Sciatic nerve (tissue), 2 donors: Measurements from ENCODE around the gene DBR1. TPM values are rescaled to one million over a fixed set of nuclear protein-coding genes. Genes with fewer than 3 reads are reported as not detected.
A peak's percentile ranks its signal among the peaks of the same experiment; 100 is the strongest.

Experiments used
- ATAC-seq: fragments of 200-7000 bp; cut with Tn5 transposase; one replicate; pipeline ENCODE4 v1.9.1; 2020; ENCODE audit warnings: mild to moderate bottlenecking, moderate library complexity
- DNase-seq: peaks from one replicate; pipeline ENCODE4 v3.0.0-alpha.2; 2020; ENCODE audit warnings: low spot score
- intact Hi-C: fragments of 100-400 bp; cut with DNase I; formaldehyde crosslinking; loops from one replicate; pipeline ENCODE4 v1.14.2; 2022
- total RNA-seq: library from RNA; stranded (reverse); fragmentation: NEBNext Ultra II Directional; extraction: Animal tissue kit (Norgen Biotek cat#: 25700); gene quantifications from one replicate; pipeline ENCODE4 v1.2.1, GENCODE V29; 2021
- donor health status: DM: no; HTN: no; CAD: no.
- donor health status: DM: no; HTN: no; CAD: no.

DBR1 gene
- total RNA-seq, 1 donor from 2014 or later = 14.6 TPM

GRCh38 chr3:138127636-138128365 lies 46.9 kb downstream of the DBR1 start:
- intact Hi-C loops = no loop called here
- no peak for DNase-seq
- ATAC-seq = no peak

- ATAC-seq (peak; percentile 80), DNase-seq (no peak)
- intact Hi-C loops = no loop called here
Observed at GRCh38 chr3:138125548-138126221, 49.0 kb downstream of the DBR1 start.

DNA sequence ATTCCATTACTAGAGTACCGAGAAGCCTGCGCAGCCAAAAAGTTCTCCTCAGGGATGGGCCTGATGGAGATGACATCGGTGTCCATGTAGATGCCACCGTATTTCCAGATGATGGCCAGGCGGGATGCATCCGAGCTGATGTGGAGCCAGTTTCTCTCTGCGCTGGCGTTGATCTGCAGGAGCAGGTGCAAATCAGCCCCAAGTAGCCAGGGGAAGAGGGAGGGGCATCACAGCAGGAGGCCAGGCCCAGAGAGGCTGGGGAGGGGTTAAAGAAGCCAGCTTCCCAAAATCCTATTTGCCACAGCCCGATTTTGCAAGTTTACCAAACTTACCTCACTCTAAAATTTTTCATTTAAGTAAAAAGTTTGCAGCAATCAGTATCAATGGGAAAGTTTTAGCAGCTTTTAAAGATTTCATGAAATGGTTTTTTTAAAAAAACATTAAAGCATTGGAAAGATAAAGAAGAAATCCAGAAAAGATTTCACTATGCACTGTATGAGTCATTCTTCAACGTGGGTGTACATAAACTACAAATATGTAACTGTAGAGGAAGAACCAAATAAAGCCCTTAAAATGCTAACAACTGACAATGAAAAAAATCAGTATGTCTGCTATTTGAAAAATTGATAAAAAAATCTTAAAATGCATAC lies 49.9 kb downstream of the DBR1 start:
- ATAC-seq = no peak
- intact Hi-C loops = no loop called here
- no peak for DNase-seq

DNA sequence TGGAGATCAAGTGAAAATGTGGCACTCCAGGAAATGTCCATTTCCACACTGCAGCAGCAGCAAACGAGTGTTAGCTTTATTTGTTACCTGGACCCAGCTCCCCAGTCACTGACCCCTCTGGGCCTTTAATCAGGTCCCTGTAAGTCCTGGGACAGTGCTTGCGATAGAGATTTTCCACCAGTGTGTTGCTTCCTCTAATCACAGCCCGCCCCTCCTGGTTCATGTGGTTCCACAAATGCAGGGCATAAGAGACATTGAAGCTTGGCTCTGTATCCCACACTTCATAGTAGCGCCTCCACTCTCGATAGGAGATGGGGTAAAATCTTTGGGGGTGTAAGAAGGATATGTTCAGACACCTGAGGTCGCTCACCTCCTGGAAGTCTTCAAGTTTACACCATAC lies 50.5 kb downstream of the DBR1 start:
- DNase-seq (no peak), ATAC-seq (no peak)
- intact Hi-C loops = no loop called here

GRCh38 chr3:138119423-138119766 lies 55.3 kb downstream of the DBR1 start:
- no peak for ATAC-seq
- intact Hi-C loops = loop anchor here (5.0 kb wide), 1 partner anchor 52 kb away; no protein-coding TSS in a partner anchor
- no peak for DNase-seq

DNA sequence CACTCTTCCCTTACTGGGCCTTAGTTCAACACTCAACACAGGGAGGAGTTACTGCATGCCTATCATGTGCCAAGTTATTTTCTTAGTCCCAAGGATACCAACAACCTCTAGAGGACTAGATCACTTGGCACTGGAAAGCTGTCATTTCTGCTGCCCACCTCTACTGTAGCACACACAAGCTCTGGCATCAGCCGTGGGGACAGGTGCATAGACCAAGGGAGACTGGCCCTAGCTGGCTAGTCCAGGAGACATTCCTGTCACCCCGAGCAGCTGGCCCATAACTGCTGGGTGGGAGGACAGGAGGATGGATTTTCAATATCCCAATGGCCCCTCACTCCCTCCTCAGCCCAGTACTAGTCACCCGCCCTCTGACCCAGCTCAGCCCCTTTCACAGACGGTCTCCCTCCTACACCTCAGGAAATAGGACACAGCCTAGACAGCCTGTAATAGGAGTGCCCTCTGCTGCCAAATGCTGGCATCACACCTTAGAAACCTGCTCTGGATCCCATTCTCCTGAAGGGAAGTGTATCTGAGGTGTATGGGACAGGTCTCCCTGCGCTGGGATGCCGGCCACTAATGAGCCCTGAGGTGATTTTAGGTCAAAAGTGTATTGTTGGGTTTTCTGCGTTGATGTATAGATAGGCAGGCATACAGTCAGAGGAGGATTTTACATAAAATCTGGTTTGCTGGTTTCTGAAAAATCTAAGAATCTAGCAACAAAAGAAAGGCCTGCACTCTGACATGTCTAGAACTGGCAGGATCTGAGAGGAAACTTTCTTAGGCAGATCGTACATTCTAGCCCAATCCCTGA lies 55.9 kb downstream of the DBR1 start:
- peak; percentile 58 for ATAC-seq
- peak; percentile 86 for DNase-seq
- intact Hi-C loops = loop anchor here (5.0 kb wide), 1 partner anchor 52 kb away; no protein-coding TSS in a partner anchor

GRCh38 chr3:138114988-138115971 lies 59.4 kb downstream of the DBR1 start, which contains the start of gene DZIP1L:
Gene DZIP1L, minus strand, starts transcription at chr3:138115608. Its CDS starts 11,637 bp downstream, at chr3:138103971.
- intact Hi-C loops = loop anchor here (2.0 to 5.0 kb wide), 2 partner anchors 48 to 70 kb away; no protein-coding TSS in a partner anchor
- DNase-seq (peak; percentile 77), ATAC-seq (peak; percentile 94)

- intact Hi-C loops = loop anchor here (2.0 kb wide), 1 partner anchor 70 kb away; no protein-coding TSS in a partner anchor
- peak; percentile 41 for ATAC-seq
- no peak for DNase-seq
Observed at GRCh38 chr3:138114431-138114918, 60.2 kb downstream of the DBR1 start.

DNA sequence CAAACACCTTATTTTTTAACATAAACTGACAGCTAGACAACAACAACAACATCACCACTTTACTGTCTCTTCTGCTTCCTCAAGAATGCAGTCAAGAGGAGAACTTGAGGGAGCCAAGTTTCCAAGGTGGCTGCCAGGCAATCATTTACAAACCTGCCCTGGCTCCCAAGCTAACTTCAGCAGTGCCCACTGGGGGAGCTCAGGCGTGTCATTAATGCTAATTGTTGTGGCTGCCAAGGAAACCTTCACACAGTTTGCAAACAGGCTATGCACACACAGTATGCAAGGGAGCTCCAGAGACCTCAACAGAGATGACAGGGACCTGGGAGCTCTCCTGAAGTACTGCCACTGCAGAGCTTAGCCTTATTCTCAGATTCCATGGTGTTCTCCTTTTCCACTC lies 61.4 kb downstream of the DBR1 start:
- ATAC-seq (no peak), DNase-seq (no peak)
- intact Hi-C loops = no loop called here

DNA sequence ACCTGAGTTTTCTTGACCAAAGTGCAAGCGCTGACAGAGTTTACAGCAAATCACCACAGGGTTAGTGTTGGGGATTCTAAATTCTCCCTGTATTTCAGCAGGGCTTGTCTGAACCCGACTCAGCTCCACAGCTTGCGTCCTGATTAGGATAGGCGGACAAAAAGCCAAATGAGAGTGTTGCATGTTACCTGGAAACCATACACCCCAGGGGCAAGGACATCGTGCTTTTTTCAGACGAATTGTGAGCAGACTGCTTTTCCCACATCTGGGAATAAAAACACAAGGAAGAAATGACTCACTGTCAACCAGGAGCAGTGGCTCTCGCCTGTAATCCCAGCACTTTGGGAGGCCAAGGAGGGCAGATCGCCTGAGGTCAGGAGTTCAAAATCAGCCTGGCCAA lies 62.4 kb downstream of the DBR1 start:
- intact Hi-C loops = no loop called here

More for the DNA sequence above, 62.4 kb downstream of the DBR1 start:
- ATAC-seq = no peak
- DNase-seq = no peak

Other genes with a start within 250 kb of the DBR1 start
- gene CLDN18, start 164.8 kb downstream of the DBR1 start, total RNA-seq = 0.09 TPM
- gene DZIP1L, start 59.3 kb downstream of the DBR1 start, total RNA-seq = 37.5 TPM
- not detected for gene A4GNT, start 42.5 kb downstream of the DBR1 start, total RNA-seq
- 48.9 TPM for gene ARMC8, start 12.4 kb upstream of the DBR1 start, total RNA-seq
- gene NME9, start 154.9 kb upstream of the DBR1 start, total RNA-seq = 1.3 TPM
- 314 TPM for gene MRAS, start 173.7 kb upstream of the DBR1 start, total RNA-seq